Measurements from ENCODE around the gene FBXO48.
A peak's percentile ranks its signal among the peaks of the same experiment; 100 is the strongest.
"Not testable (repeated sequence)": the region's sequence is repeated elsewhere in the genome, so short reads cannot be mapped to it uniquely, and the experiment has no call there.

The FBXO48 gene

DNA sequence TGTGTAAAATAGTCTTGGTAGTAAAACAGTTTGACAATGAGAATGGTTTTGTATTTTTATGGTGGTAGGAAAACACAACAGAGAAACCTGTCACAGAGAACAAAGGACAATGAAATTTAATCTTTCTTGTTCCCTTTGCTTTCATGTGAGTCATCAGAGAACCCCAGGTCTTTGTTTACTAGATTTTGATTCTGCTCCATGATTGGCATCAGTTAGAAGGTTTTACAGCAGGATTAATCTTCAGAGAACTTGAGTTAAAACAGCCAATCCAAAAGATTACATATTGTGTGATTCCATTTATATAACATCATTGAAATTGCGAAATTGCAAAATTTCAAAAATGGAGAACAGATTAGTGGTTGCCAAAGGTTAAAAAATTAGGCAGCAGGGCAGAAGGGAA is 2.8 kb upstream of the FBXO48 start:
- no peak for DNase-seq

DNA sequence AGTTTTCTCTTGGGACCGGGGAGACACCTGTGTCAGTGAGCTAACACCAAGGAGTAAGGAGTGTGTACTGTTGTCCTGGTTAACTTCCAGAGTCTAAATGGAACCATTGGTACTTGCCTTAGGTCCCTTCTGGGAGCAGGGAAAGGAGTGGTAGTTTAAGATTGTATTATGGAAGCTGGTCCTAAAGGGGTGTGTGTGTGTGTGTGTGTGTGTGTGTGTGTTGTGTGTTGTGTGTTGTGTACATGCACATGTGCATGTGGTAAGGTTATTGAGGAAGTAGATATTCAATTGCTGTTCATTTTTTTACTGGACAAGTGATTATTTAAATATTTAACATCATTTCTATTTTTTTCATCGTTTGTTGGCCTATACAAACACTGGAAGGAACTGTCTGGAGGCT is 1.7 kb upstream of the FBXO48 start:
- no peak for DNase-seq

GRCh38 chr2:68466778-68467076 is 367 bp downstream of the FBXO48 start:
- DNase-seq, result no peak

DNA sequence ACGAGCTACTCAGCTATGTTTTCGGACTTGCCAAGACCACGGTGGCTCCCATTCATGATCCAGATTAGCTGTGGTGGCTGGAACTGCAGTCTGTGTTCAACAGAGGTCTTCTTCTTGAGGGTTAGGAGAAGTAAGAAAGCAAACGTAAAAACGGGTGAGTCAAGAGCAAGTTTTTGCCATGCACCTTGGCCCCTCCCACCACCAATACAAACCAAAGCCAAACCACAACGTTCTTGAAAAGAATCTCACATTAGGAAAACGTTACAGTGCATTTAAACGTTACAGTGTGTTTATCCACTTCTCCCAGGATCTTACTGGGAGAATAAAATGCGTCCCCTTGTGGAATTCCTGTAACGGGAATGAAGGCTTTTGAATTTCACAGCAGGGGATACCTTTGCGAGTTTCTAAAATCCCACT is 725 bp downstream of the FBXO48 start:
- peak; percentile 41 for DNase-seq

DNA sequence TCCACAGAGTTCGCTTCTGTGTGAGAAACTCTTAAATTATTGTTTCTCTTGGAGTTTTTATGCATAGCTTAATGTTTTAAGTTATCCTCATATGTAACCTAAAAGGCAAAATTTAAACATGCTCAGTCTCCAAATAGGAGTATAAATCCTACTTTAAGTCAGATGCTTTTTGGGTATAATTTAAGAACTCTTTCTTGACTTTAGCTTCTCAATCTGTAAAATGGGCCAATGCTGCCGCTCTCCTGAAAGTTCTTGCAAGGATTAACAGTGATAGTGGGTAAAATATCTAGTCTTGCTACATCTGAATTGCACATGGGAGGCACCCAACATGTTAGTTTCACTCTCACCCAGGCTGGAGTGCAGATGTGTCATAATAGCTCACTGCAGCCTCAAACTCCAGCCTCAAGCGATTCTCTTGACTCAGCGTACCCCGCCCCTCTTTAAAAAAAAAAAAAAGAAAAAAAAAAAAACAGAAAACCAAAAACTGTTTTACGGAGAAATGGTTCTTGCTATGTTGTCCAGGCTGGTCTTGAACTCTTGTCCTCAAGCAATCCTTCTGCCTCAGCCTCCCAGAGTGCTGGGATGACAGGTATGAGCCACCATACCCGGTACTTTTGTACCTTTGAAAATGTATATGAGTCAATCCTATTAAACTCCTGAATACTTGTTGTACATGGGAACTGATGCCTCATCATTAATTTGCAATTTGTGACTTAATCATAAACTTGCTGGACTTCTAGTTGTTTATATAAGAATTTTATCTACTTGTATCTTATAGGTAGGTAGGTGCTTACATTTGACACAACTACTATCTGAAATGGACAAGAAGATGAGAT is 1.8 kb downstream of the FBXO48 start:
- DNase-seq, result no peak

DNA sequence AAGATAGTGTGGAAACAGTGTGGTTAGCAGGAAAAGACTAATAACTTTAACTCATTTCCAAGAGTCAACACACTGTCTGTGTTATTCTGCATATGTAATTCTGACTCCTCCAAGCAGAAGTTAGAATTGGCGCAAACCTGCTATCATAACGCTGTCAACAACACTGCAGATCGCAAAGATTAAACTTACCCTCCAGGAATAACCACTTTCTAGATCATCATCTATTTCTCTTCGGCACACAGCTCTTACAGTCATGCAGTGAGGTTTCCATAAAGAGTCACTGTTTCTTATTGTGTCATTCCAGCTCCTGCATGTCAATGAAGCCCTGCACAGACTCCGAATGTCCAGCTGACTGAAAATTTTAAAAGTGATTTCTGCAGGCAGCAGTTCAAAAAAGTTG is 2.4 kb downstream of the FBXO48 start:
- DNase-seq, result no peak

DNA sequence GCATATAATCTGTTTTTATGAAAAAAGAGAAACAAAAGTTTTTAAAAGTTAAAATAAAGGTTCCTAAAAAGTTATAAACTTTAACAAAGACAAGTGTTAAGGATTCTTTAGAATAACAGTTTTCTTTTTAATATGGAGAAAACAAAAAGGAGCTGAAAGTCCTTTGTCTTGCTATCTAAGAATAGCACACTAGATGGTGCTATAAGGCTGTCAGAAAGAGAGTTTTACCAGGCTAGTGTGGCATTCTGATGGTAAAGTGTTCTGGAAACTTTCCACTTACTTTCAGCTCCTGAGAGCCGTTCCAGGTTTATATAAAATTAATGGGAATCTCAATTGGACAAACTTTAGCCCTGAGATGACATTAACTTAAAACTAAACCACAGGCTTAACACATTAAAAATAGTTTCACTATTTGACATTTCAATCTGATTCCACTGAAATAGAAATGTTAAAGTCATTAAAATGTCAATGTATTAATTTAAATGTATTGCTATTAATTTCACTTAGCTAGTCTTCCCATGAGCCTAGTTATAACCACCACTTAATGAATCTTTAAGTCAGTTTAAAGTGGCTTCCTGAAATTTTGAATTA is 3.7 kb downstream of the FBXO48 start:
- DNase-seq, result peak; percentile 82

GRCh38 chr2:68458981-68459380 is 8.1 kb downstream of the FBXO48 start:
- DNase-seq, result peak; percentile 80

DNA sequence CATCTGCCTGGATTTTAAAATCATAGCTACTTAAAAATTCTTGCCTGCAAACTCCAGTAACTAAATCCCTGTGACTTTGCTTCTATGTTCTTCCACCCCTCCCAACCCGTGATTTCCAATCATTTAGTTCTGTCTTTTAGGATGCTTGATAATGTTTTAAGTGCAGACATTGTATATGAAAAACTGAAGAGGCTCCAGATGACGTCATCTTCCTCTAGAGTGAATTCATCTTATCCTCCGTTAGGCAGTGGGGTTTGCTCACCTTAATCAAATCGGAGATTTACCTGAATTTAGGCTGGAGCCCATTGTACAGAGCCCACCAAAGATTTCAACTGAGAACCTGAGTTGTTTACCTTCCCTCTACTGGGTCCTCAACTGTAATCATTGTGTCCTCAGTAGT is 10.9 kb downstream of the FBXO48 start:
- no peak for DNase-seq

DNA sequence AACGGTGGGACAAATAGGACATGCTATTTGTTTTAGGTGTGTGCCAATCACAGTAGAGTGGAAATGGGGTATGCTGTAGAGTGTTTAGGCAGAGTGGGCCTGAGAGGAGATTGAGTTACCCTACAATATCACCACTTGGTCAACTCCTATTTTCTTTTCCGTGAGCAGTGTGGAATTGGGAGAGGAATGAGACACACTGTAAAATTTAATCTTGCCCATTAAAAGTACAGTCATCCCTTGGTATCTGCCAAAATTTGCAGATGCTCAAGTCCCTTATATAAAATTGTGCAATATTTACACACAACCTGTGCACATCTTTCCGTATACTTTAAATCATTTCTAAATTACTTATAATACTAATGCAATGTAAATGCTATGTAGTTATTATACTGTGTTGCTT is 12.4 kb downstream of the FBXO48 start:
- DNase-seq, result no peak

DNA sequence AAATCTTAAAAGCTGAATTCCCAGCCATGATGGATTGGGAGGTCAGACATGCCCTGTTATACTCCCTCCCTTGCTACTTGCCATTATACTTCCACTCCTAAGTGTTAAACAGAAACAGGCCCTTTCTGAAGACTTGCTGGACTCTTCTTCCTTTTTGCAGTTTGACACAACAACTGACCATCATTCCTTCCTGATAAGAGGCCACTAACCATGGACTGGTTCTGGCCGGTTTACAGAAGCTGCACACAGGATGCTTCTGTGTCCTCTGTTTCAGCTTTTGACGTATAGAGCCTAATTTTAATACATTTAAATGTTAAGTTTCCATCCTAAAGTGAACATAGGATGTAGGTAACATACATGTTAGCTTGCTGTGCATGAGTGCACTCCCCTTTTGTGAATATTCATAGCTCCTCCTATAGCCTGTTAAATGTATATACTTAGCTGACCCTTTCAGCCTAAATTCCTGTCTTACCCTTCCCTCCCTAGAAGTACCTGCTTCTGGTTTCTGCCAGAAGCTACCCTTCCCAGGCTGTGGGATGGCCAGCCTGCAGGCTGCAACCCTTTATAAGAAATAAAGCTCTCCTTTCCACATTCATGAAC is 13.2 kb downstream of the FBXO48 start:
- no peak for DNase-seq

DNA sequence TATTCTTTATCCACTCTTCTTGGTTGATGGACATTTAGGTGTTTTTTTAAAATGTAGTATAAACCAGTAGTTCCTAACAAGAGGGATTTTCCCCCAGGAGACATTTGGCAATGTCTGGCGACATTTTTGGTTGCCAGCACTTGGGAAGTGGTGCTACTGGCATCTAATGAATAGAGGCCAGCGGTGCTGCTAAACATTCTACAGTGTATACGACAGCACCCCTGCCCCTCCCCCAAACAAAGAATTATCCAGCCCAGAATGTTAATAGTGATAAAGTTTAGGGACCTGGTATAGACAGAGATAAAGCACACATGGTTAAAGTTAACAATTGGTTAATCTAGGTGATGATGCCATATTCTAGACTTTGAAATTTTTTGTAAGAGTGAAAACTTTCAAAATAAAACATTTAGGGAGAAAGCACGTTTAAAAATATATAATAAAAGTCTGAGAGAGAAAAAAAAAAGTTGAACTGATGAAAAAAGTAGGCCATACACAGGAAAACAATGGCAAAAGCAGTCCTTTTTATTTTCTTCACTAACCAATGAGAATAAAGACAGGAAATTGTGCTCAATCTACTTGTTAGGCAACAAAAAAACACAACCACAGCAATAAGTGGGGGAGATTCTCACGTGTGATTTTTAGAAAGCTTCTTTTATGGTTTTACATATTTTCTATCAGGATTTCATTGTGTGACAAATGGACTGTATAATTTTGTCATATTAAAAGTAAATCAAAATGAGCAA is 14.8 kb downstream of the FBXO48 start:
- peak; percentile 71 for DNase-seq

DNA sequence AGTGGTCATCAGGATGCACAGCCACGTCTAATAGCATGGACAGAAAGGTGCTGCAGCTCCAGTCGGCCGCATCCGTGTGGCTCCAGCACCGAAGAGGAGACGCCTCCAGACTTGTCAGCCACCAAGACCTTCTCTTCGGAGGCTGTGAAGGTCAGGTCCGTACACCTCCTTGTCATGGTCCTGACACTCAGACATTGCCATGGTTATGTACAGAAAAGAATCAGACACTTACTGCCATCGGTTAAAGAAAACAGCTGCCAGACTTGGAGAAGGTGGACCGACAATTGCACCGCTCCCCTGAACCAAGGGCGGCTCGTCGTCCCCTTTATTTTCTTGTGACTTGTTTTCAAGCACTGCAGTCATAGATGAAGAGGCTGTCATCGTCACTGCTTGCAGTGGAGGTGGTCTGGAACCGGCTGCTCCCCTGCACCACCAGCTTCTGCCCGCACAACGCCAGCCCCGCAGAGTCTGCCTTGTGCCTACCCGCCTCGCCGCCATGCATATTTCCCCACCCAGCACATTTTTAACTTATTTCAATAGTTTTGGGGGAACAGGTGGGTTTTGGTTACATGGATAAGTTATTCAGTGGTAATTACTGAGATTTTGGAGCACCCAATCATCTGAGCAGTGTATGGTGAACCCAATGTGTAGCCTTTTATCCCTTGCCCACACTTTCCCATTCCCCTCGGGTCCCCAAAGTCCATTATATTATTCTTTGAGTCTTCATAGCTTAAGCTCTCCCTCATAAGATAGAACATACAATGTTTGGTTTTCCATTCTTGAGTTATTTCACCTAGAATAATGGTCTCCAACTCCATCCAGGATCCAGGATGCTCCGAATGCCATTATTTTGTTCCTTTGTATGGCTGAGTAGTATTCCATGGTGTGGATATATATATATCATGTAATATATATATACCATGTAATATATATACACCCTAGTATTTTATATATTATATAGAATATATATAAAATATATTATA is 18.1 kb downstream of the FBXO48 start:
- DNase-seq, result no peak

- DNase-seq, result no peak
Observed at GRCh38 chr2:68447118-68447517, 20.0 kb downstream of the FBXO48 start.

DNA sequence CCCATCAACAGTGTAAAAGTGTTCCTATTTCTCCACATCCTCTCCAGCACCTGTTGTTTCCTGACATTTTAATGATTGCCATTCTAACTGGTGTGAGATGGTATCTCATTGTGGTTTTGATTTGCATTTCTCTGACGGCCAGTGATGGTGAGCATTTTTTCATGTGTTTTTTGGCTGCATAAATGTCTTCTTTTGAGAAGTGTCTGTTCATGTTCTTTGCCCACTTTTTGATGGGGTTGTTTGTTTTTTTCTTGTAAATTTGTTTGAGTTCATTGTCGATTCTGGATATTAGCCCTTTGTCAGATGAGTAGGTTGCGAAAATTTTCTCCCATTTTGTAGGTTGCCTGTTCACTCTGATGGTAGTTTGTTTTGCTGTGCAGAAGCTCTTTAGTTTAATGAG is 20.7 kb downstream of the FBXO48 start:
- not testable (repeated sequence) for DNase-seq

DNA sequence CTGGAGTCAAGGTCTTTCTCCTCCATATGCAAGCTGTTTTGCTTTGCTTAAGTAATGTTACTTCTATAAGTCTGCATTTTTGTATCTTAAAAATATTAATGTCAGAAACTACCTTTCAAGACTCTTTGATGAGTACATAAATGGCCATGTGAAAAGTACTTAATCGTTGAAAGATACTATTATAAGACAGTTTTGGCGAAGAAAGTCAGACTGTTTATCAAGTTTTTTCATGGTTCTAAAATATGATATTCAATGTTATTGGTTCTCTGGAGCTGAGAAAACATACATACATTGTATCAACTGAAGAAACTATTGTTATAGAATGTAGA is 25.1 kb downstream of the FBXO48 start:
- no peak for DNase-seq

GRCh38 chr2:68441179-68441993 is 25.7 kb downstream of the FBXO48 start:
- DNase-seq, result peak; percentile 97

DNA sequence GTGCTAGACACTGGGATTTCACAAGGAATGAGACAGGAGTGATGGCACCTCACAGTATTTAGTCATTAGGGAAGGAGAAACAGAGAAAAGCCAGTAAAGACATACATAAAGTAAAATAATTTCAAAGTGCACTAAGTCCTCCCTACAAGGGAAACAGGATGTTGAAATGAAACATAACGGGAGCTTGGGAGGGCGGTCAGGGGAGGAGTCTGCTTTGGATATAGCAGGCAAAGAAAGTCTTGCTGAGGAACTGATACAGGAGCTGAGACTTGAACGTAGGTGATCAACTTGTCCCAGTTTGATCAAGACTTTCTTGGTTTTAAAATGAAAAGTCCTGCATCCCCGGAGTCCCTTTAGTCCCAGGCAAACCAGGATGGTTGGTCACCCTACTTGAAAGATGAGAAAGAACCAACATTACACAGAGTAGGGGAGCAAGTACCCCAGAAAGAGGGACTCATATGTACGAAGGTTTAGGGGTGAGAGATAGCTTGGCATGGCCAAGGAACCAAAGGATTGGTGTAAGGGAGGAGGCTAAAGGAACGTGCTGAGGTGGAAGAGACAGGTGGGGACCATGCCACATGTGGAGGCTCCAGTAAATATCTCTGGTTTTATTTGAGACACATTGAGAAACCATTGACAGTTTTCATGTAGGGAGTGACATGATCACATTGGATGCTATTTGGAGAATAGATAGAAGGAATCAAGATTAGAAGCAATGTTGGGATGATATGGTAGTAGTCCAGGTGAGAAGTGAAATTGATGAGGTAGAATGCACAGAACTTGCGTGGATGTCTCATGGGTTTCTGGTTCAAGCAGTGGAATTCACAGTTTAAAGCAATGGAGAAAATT is 28.4 kb downstream of the FBXO48 start:
- no peak for DNase-seq

DNA sequence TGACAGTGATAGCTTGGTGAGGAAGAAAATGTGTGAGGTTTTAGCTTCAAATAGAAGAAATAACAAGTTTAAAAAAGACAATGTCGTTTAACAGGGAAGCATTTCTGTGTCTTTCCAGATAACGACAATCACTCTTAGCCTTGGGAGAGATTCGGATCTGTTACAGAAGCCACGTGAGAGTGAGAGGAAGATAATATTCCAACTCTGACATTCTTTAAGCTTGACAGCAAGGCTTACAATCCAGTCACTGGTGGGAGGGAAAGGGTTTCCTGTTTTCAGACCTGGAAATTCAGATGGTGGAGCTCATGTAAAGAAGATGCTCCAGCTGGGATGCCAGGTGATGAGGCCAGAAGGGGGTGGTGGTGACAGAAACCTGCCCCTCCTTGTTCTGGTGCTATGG is 30.8 kb downstream of the FBXO48 start:
- no peak for DNase-seq

DNA sequence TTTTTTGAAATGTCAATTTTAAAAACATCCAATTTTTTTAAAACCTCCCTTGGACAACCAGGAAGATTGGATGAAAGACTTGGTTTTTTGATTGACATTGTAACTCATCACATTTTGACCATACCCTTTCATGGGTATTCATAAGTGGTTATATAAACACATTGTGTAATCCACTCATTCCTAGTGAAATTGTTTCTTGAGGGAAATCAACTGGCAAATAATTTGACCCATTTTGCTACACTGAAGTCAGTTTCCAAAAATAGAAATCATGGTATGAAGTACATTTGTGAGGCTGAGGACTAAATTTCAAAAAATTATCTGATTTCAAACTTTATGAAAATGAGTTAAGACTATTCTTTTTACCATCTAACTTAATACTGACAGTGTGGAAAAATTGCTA is 31.5 kb downstream of the FBXO48 start:
- no peak for DNase-seq

- DNase-seq, result peak; percentile 39
Observed at GRCh38 chr2:68434981-68435380, 32.1 kb downstream of the FBXO48 start.
